ENCODE measurements around the gene SMAD3. TPM values are rescaled to one million over a fixed set of nuclear protein-coding genes. Genes with fewer than 3 reads are reported as not detected.

Gene SMAD3
- total RNA-seq, 2 donors from 2014 or later, result 19.7 to 52.4 TPM

GRCh38 chr15:67030036-67030762 lies 35.2 kb upstream of the SMAD3 start:
- WGBS, 2 donors, result 39 to 61% methylated on average over 5 of the region's 5 CpGs
- Histone ChIP-seq H3K9me3 (no peaks in the 10 kb centered on the region), H3K27me3 (no peaks in the 10 kb centered on the region), H3K27ac (peak overlapping the region; percentile 50 to 66 (median 60)), H3K4me3 (no peak overlapping the region), H3K4me1 (peaks cover 51% of the 10 kb centered on the region), H3K36me3 (replicated peaks in 1 of 2; ENCODE audit: insufficient read depth in 1 of 2, low read depth in 2 of 2) (no peaks in the 10 kb centered on the region)
- ATAC-seq, result peak; percentile 42
- TF ChIP-seq, protein P1, sequence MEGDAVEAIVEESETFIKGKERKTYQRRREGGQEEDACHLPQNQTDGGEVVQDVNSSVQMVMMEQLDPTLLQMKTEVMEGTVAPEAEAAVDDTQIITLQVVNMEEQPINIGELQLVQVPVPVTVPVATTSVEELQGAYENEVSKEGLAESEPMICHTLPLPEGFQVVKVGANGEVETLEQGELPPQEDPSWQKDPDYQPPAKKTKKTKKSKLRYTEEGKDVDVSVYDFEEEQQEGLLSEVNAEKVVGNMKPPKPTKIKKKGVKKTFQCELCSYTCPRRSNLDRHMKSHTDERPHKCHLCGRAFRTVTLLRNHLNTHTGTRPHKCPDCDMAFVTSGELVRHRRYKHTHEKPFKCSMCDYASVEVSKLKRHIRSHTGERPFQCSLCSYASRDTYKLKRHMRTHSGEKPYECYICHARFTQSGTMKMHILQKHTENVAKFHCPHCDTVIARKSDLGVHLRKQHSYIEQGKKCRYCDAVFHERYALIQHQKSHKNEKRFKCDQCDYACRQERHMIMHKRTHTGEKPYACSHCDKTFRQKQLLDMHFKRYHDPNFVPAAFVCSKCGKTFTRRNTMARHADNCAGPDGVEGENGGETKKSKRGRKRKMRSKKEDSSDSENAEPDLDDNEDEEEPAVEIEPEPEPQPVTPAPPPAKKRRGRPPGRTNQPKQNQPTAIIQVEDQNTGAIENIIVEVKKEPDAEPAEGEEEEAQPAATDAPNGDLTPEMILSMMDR (IDR thresholded peaks at IDR 0.05), result no peak
- no peak for TF ChIP-seq POLR2A (IDR thresholded peaks at IDR 0.05)
- intact Hi-C loops (cut with DNase I), result no loop called here
- peak in 2 of 4 donors; percentile 23 to 28 for DNase-seq

- Histone ChIP-seq H3K36me3 (replicated peaks in 1 of 2; ENCODE audit: insufficient read depth in 1 of 2, low read depth in 2 of 2) (no peaks in the 10 kb centered on the region), H3K9me3 (no peaks in the 10 kb centered on the region), H3K27ac (peak overlapping the region in 1 of 4 donors; percentile 60), H3K27me3 (no peaks in the 10 kb centered on the region), H3K4me1 (peaks cover 40% of the 10 kb centered on the region), H3K4me3 (no peak overlapping the region)
- ATAC-seq (no peak), DNase-seq (no peak)
- intact Hi-C loops (cut with DNase I), result no loop called here
- no peak for TF ChIP-seq POLR2A (IDR thresholded peaks at IDR 0.05)
- TF ChIP-seq, protein P1 (IDR thresholded peaks at IDR 0.05), result no peak
Measured at GRCh38 chr15:67031331-67031730, 34.1 kb upstream of the SMAD3 start.

DNA sequence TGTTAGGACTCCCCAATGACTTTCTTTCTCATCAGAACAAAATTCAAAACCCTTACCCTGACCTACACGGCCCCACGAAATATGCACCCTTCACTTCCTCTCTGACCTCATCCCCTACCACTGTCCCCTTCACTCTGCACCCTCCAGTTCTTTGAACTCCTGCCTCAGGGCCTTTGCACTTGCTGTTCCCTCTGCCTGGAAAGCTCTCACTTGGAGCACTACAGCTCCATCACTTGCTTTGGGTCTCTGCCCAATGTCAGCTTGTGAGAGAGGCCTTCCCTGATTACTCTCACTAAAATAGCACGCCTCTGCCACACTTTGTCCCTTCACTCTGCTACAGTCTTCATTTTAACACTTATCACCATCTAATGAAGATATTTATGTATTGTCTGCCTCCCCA lies 32.8 kb upstream of the SMAD3 start:
- 86 to 91% methylated on average over 3 of the region's 3 CpGs for WGBS, 2 donors
- Histone ChIP-seq H3K4me3 (no peak overlapping the region), H3K4me1 (peaks cover 35% of the 10 kb centered on the region), H3K36me3 (replicated peaks in 1 of 2; ENCODE audit: insufficient read depth in 1 of 2, low read depth in 2 of 2) (no peaks in the 10 kb centered on the region), H3K9me3 (no peaks in the 10 kb centered on the region), H3K27ac (no peak overlapping the region), H3K27me3 (no peaks in the 10 kb centered on the region)
- intact Hi-C loops (cut with DNase I), result no loop called here
- no peak for DNase-seq
- TF ChIP-seq, protein P1 (IDR thresholded peaks at IDR 0.05), result no peak
- no peak for TF ChIP-seq POLR2A (IDR thresholded peaks at IDR 0.05)
- ATAC-seq, result no peak

- TF ChIP-seq POLR2A (IDR thresholded peaks at IDR 0.05), result no peak
- TF ChIP-seq, protein P1 (IDR thresholded peaks at IDR 0.05), result no peak
- intact Hi-C loops (cut with DNase I), result no loop called here
- Histone ChIP-seq H3K36me3 (replicated peaks in 1 of 2; ENCODE audit: insufficient read depth in 1 of 2, low read depth in 2 of 2) (no peaks in the 10 kb centered on the region), H3K4me3 (no peak overlapping the region), H3K27ac (no peak overlapping the region), H3K9me3 (no peaks in the 10 kb centered on the region), H3K4me1 (peaks cover 35% of the 10 kb centered on the region), H3K27me3 (no peaks in the 10 kb centered on the region)
- DNase-seq (no peak), ATAC-seq (no peak)
- WGBS, 2 donors, result 53 to 76% methylated on average over 12 of the region's 12 CpGs
Measured at GRCh38 chr15:67033012-67033411, 32.4 kb upstream of the SMAD3 start.

DNA sequence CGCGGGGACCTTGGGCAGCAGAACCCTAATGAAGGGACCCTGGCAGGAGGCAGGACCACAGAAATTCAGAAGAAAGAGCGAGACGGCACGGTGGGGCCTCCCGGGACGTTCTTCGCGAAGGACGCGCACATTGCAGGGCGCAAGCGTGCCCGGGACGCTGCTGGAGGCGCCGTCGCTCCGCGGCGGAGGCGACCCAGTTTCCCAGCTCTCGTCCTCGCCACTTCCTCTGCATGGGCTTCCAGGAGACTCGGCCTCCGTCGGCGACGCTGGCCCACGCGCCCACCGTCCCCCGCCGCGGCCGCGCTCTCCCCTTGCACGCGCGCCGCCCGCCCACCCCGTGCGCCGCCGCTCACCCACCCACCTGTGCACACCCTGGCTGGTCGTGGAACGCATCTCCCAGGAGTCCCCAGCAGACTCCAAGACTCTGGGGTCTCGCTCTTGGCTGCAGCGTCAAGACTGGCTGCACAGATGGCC lies 31.8 kb upstream of the SMAD3 start:
- WGBS, 2 donors, result 54 to 78% methylated on average over 29 to 50 of the region's 50 CpGs
- H3K9me3 ChIP-seq, result no peaks in the 10 kb centered on the region
- peaks cover 35% of the 10 kb centered on the region for H3K4me1 ChIP-seq
- H3K36me3 ChIP-seq (replicated peaks in 1 of 2; ENCODE audit: insufficient read depth in 1 of 2, low read depth in 2 of 2), result no peaks in the 10 kb centered on the region
- ATAC-seq, result no peak
- no peaks in the 10 kb centered on the region for H3K27me3 ChIP-seq
- no peak for TF ChIP-seq POLR2A (IDR thresholded peaks at IDR 0.05)
- TF ChIP-seq, protein P1 (IDR thresholded peaks at IDR 0.05), result no peak
- DNase-seq, result no peak
- H3K27ac ChIP-seq, result no peak overlapping the region
- intact Hi-C loops (cut with DNase I), result no loop called here
- no peak overlapping the region for H3K4me3 ChIP-seq

All from body of pancreas (tissue), 4 donors.